GM08714 (cell line): ENCODE measurements around the gene PAK1.

Experiments
- H3K4me3 ChIP-seq: fragments of 200-500 bp; sonication (Bioruptor generic); 2 replicates; pipeline ENCODE4 v1.5.1; 2014; ENCODE audit warnings: mild to moderate bottlenecking, low read length, inconsistent platforms
- ZNF274 ChIP-seq: IDR thresholded peaks from 2 replicates; pipeline ENCODE4 v1.6.1; 2012; ENCODE audit warnings: mild to moderate bottlenecking, low read depth, low read length

The PAK1 gene

GRCh38 chr11:77467233-77467632 lies 6.7 kb downstream of the PAK1 start:
- no peak overlapping the region for H3K4me3 ChIP-seq
- TF ChIP-seq ZNF274: no peak

GRCh38 chr11:77457340-77457739 lies 16.6 kb downstream of the PAK1 start:
- H3K4me3 ChIP-seq: peak overlapping the region; percentile 58; the same call in 1 of the 2 replicates
- TF ChIP-seq ZNF274: no peak

GRCh38 chr11:77455740-77456139 lies 18.2 kb downstream of the PAK1 start:
- TF ChIP-seq ZNF274: no peak
- H3K4me3 ChIP-seq: no peak overlapping the region

GRCh38 chr11:77454867-77455655 lies 18.8 kb downstream of the PAK1 start:
- TF ChIP-seq ZNF274: no peak
- H3K4me3 ChIP-seq: no peak overlapping the region

GRCh38 chr11:77450227-77450626 lies 23.7 kb downstream of the PAK1 start:
- H3K4me3 ChIP-seq: peak overlapping the region; percentile 6; the same call in 1 of the 2 replicates
- no peak for TF ChIP-seq ZNF274

- peak overlapping the region; percentile 29 for H3K4me3 ChIP-seq
- no peak for TF ChIP-seq ZNF274
Observed at GRCh38 chr11:77449784-77450183, 24.1 kb downstream of the PAK1 start.

GRCh38 chr11:77449060-77449521 lies 24.8 kb downstream of the PAK1 start:
- H3K4me3 ChIP-seq: peak overlapping the region; percentile 29
- TF ChIP-seq ZNF274: no peak

GRCh38 chr11:77448269-77448668 lies 25.6 kb downstream of the PAK1 start:
- no peak overlapping the region for H3K4me3 ChIP-seq
- TF ChIP-seq ZNF274: no peak

GRCh38 chr11:77446911-77447629 lies 26.8 kb downstream of the PAK1 start:
- no peak for TF ChIP-seq ZNF274
- H3K4me3 ChIP-seq: no peak overlapping the region; the same call in 1 of the 2 replicates

GRCh38 chr11:77444261-77444660 lies 29.6 kb downstream of the PAK1 start:
- no peak for TF ChIP-seq ZNF274

GRCh38 chr11:77442394-77443053 lies 31.4 kb downstream of the PAK1 start:
- peak overlapping the region; percentile 53; the same call in 1 of the 2 replicates for H3K4me3 ChIP-seq
- no peak for TF ChIP-seq ZNF274

More at GRCh38 chr11:77444261-77444660, 29.6 kb downstream of the PAK1 start:
- no peak overlapping the region for H3K4me3 ChIP-seq

GRCh38 chr11:77441426-77441825 lies 32.5 kb downstream of the PAK1 start:
- TF ChIP-seq ZNF274: no peak
- H3K4me3 ChIP-seq: no peak overlapping the region

GRCh38 chr11:77440678-77441077 lies 33.2 kb downstream of the PAK1 start:
- TF ChIP-seq ZNF274: no peak

GRCh38 chr11:77438487-77438886 lies 35.4 kb downstream of the PAK1 start:
- H3K4me3 ChIP-seq: peak overlapping the region; percentile 21; the same call in 1 of the 2 replicates
- TF ChIP-seq ZNF274: no peak

More at GRCh38 chr11:77440678-77441077, 33.2 kb downstream of the PAK1 start:
- H3K4me3 ChIP-seq: no peak overlapping the region
